Memory B cell (primary cell): ENCODE measurements around the gene ACAD8.

Source experiments
- ATAC-seq: fragments of 150-1000 bp; cut with Tn5 transposase; 2 replicates; pipeline ENCODE4 v1.10.0; 2021; ENCODE audit warnings: low read depth, mild to moderate bottlenecking, moderate library complexity
- DNase-seq, 2 donors: peaks; one replicate each; pipeline ENCODE4 v3.0.0; 2022; ENCODE audit warnings: low spot score in 2 of 2
- H3K27ac Mint-ChIP-seq: one replicate; pipeline ENCODE4 v1.8.0; 2022; ENCODE audit warnings: mild to moderate bottlenecking, moderate library complexity, mixed read lengths
- H3K27me3 Mint-ChIP-seq: one replicate; pipeline ENCODE4 v1.8.0; 2022; ENCODE audit warnings: mixed read lengths
- H3K36me3 Mint-ChIP-seq: one replicate; pipeline ENCODE4 v1.8.0; 2022; ENCODE audit warnings: mild to moderate bottlenecking, mixed read lengths
- H3K4me1 Mint-ChIP-seq: one replicate; pipeline ENCODE4 v1.8.0; 2022; ENCODE audit warnings: mixed read lengths
- H3K4me3 Mint-ChIP-seq: one replicate; pipeline ENCODE4 v1.8.0; 2022; ENCODE audit warnings: mild to moderate bottlenecking, moderate library complexity, mixed read lengths
- H3K9me3 Mint-ChIP-seq: one replicate; pipeline ENCODE4 v1.8.0; 2022; ENCODE audit warnings: mixed read lengths

The ACAD8 gene

DNA sequence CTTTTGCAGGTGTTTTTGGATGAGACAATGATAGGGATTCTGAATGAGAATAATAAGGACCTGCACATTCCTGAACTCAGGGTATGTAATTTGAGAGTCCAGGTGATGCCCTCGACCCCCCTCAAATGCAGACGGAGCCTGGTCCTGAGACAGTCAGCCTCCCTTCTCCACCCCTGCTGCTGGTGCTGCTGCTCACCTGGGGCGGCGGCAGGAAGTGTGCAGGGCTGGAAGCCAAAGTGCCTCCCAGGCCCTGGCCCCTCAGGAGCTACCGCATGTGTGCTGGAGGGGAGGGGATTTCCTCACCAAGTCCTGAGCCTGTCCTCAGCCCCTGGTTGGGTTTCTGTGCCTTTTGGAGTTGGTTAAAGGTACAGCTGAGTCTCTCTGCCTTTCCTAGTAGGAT, 59.4 kb downstream of the ACAD8 start:
- ATAC-seq (no peak), DNase-seq (no peak)
- no peak overlapping the region for H3K27ac Mint-ChIP-seq
- no peak overlapping the region for H3K4me3 Mint-ChIP-seq
- peaks cover 5% of the 10 kb centered on the region for H3K9me3 Mint-ChIP-seq
- no peaks in the 10 kb centered on the region for H3K36me3 Mint-ChIP-seq
- no peaks in the 10 kb centered on the region for H3K4me1 Mint-ChIP-seq
- H3K27me3 Mint-ChIP-seq = peaks cover 8% of the 10 kb centered on the region

DNA sequence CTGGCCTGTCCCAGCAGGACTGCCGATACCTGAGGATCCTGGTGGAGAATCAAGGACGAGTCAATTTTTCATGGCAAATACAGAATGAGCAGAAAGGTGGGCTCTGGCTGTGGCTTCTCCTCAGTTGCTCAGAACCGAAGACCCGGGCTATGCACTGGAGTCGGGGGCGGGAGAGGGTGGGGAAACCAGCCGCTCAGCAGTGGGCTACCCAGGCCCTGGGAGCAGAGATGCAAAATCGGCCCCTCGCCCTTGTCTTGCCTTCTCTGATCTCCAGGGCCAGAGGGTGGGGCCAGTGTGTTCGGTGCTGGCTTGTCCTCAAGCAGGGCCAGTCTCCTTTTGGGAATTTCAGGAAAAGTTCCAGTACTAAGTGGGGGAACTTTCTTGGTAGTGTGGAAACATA, 60.0 kb downstream of the ACAD8 start:
- no peak overlapping the region for H3K4me3 Mint-ChIP-seq
- no peaks in the 10 kb centered on the region for H3K4me1 Mint-ChIP-seq
- no peak overlapping the region for H3K27ac Mint-ChIP-seq
- ATAC-seq (no peak), DNase-seq (no peak)
- peaks cover 5% of the 10 kb centered on the region for H3K9me3 Mint-ChIP-seq
- peaks cover 6% of the 10 kb centered on the region for H3K27me3 Mint-ChIP-seq
- no peaks in the 10 kb centered on the region for H3K36me3 Mint-ChIP-seq

- no peak overlapping the region for H3K4me3 Mint-ChIP-seq
- DNase-seq = no peak
- H3K27ac Mint-ChIP-seq = no peak overlapping the region
- H3K4me1 Mint-ChIP-seq = no peaks in the 10 kb centered on the region
- H3K27me3 Mint-ChIP-seq = peaks cover 6% of the 10 kb centered on the region
- no peak for ATAC-seq
- peaks cover 5% of the 10 kb centered on the region for H3K9me3 Mint-ChIP-seq
- H3K36me3 Mint-ChIP-seq = no peaks in the 10 kb centered on the region
These were observed 60.6 kb downstream of the ACAD8 start for GRCh38 chr11:134313821-134314607.
